HG03097 (cell line): ENCODE results near the gene ITGAE.
"Not testable (repeated sequence)": the region's sequence is repeated elsewhere in the genome, so short reads cannot be mapped to it uniquely, and the experiment has no call there.

Experiments
- ATAC-seq: cut with Tn5 transposase; IDR thresholded peaks from one replicate; pipeline ENCODE4 v1.9.1; 2021; ENCODE audit not compliant: unreplicated experiment, low FRiP score

The ITGAE gene

GRCh38 chr17:3735515-3735914 is 65.5 kb downstream of the ITGAE start:
- ATAC-seq: no peak

DNA sequence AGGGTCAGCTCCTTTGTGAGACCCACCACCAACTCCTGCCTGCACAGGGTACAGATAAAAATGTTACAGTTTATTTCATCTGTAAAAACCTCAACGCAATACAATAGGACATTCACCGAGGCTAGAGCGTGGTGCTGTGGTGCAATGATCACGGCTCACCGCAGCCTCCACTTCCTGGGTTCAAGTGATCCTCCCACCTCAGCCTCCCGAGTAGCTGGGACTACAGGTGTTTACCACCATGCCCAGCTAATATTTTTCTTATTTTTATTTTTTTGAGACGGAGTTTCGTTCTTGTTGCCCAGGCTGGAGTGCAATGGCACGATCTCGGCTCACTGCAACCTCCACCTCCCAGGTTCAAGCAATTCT is 66.1 kb downstream of the ITGAE start:
- ATAC-seq: not testable (repeated sequence)

DNA sequence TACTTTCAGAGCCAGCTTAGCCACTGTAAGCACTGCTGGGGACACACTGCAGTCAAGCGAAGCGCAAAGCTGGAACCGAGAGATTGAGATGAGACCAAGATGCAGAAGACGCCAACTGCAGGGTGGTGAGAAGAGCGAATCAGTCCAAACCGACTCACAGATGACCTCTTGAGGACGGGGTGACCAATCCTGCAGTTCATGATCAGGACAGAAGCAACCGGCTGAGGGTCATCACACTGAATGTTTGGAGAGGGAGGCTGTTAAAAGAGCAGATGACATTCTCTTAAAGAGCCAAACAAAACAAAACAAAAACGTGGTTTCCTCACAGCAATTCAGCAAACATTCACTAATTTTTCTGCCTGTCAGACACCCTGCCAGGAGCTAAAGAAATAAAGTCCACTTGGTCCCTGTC is 68.8 kb downstream of the ITGAE start:
- ATAC-seq: no peak

DNA sequence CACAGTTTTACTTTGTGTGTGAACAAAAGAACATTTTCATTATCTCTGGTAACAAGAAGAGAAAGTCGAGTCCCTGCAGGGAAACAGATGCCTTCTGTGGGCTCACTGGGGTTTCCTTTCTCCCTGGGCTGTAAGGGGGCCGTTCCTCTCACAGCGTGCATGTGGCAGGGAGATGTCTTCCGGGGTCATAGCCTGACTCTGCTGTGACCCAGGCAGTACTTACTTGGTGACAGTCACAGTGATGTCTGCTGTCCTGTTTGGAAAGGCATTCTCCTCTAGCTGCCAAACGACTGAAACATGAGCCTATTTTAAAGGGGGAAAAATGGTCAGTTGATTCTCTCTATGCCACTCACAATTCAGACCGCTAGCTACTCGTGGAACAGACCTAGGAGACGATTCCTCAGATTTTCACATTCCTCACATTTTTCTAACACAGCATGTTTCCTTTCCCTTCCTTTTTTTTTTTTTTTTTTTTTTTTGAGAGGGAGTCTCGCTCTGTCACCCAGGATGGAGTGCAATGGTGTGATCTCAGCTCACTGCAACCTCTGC is 70.0 kb downstream of the ITGAE start:
- no peak for ATAC-seq

- no peak for ATAC-seq
These were observed 71.1 kb downstream of the ITGAE start for GRCh38 chr17:3729881-3730280.

- not testable (repeated sequence) for ATAC-seq
These were observed 72.9 kb downstream of the ITGAE start for GRCh38 chr17:3728099-3728498.

DNA sequence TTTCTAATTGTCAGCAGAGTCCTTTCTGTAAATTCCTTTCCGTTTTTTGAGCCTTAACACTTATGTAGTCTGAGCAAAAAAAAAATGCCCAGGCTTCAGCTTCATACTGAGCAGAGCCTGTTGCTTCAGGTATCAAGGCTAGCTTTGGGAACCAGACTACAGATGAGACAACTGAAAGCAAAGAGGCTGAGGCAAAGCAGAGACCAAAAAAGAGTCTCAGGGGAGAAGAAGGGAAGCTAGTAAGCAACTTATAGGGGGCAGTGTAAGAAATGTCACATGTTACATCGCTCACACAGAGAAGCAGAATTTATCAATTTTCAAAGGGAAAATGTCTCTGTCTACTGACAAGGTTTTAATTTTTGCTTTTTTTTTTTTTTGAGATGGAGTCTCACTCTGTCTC is 73.9 kb downstream of the ITGAE start:
- ATAC-seq: no peak

DNA sequence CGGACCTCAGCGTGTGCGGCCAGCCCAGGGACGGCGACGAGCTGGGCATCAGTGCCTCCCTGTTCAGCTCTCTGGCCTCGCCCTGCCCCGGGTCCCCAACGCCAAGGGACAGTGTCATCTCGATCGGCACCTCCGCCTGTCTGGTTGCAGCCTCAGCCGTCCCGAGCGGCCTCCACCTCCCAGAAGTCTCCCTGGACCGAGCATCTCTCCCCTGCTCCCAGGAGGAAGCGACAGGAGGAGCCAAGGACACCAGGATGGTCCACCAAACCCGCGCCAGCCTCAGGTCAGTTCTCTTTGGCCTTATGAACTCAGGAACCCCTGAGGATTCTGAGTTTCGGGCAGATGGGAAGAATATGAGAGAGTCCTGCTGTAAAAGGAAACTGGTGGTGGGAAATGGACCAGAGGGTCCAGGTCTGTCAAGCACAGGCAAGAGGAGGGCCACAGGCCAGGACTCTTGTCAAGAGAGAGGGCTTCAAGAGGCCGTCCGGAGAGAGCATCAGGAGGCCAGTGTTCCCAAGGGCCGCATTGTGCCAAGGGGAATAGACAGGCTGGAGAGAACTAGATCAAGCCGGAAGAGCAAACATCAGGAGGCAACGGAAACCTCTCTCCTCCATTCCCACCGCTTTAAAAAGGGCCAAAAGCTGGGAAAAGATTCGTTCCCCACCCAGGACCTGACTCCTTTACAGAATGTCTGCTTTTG is 76.5 kb downstream of the ITGAE start:
- no peak for ATAC-seq

- peak; percentile 78 for ATAC-seq
These were observed 77.2 kb downstream of the ITGAE start, which contains the start of gene HASPIN for GRCh38 chr17:3723556-3724377. Gene HASPIN (plus strand): TSS chr17:3723903. CDS start chr17:3723936, 33 bp downstream.

GRCh38 chr17:3723188-3723555 is 77.8 kb downstream of the ITGAE start:
- no peak for ATAC-seq

DNA sequence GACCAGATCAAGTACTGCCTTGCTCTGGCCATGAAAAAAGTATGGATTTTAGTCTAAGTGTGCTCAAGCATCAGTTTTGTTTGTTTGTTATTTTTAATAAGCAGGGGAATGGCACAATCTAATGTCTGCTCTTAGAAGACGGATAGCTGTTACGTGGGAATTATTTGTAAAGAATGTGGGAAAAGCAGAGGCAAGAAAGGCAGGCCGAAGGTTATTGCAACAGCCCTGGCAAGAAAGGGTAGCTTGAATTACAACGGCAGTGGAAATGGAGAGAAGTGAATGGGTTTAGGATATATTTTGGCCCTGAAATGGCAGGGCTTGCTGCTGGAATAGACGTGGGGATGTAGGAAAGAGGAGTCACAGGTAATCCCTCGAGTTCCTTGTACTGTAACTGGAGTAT is 78.3 kb downstream of the ITGAE start:
- ATAC-seq: no peak

GRCh38 chr17:3719265-3719664 is 81.7 kb downstream of the ITGAE start:
- no peak for ATAC-seq

GRCh38 chr17:3718201-3718600 is 82.8 kb downstream of the ITGAE start:
- no peak for ATAC-seq

GRCh38 chr17:3715296-3715695 is 85.7 kb downstream of the ITGAE start:
- no peak for ATAC-seq

DNA sequence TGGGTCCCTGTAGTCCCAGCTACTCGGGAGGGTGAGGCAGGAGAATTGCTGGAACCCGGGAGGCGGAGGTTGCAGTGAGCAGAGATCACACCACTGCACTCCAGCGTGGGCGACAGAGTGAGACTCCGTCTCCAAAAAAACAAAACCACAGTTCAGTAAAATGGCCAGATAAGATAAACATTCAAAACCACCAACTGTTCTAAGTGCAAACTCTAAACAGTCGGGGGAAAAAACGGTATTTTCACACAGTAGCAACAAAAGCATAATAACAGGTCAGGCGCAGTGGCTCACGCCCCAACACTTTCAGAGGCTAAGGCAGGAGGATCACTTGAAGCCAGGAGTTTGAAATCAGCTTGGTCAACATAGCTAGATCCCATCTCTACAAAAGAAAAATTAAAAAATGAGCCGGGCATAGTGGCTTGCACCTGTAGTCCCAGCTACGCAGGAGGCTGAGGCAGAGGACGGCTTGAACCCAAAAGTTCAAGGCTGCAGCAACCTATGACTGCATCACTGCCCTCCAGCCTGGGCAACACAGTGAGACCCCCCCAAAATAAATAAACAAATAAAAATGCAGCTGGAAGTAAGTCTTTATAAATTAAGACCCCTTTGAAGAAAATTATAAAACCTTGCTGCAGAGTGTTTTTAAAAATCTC is 88.1 kb downstream of the ITGAE start:
- no peak for ATAC-seq

DNA sequence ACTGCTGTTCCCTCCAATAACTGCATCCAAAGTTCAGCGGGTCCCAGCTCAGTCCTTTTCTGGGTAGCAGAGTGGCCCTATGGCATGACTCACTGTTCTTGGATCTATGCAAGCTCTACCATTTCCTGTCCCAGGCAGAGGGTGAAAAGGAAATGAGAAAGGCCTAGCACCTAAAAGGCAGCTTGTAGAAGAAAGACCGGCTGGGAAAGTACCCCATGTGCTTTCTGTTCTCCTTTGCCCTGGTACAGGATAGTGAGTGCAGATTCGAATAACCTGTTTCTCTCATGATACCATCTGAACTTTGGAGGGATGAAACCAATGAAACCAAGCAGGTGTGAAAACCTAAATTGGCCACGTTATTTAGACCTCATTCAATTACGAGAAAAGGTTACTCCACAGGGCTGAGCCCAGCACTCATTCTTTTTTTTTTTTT is 90.0 kb downstream of the ITGAE start:
- ATAC-seq: peak; percentile 93

- no peak for ATAC-seq
These were observed 92.6 kb downstream of the ITGAE start for GRCh38 chr17:3708366-3708765.

DNA sequence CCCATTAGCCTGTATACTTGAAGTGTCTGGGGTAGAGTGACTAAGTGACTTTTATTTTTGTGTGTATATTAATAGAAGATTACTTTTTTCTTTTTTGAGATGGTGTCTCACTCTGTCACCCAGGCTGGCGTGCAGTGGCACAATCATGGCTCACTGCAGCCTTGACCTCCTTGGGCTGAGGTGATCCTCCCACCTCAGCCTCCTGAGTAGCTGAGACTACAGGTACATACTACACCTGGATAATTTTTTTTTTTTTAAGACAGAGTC is 95.3 kb downstream of the ITGAE start:
- not testable (repeated sequence) for ATAC-seq

DNA sequence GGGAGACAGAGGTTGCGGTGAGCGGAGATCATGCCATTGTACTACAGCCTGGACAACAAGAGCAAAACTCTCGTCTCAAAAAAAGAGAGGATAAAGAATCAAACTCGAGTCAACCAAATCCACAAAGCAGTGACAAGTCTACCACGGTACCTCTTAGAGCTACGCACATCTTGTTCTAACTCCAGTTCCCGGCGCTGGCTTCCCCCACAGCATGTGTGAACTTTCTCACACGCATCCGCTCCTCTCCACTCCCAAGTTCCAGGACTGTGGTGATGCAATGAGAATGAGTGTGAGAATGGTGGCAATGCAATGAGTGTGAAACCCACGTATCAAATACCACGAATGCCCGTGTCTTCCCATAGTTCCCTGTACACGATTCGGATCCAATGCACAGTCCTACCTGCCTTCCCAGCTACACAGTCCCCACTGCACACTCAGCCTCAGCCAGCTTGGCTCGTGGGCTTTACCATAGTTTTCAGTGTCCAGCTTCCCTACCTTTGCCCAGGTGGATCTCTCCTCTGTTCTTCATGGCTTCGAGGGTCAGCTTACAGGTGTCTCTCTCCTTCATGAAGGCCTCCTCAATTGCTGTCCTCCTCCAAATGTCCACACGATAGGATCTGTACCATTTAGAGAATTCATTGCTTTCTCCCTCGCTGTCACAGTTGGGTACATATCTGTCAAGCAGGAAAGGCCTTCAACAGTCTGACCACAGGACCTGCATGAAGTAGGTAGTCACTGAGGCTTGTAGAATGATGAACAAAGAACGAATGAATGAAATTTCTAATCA is 95.9 kb downstream of the ITGAE start:
- no peak for ATAC-seq

DNA sequence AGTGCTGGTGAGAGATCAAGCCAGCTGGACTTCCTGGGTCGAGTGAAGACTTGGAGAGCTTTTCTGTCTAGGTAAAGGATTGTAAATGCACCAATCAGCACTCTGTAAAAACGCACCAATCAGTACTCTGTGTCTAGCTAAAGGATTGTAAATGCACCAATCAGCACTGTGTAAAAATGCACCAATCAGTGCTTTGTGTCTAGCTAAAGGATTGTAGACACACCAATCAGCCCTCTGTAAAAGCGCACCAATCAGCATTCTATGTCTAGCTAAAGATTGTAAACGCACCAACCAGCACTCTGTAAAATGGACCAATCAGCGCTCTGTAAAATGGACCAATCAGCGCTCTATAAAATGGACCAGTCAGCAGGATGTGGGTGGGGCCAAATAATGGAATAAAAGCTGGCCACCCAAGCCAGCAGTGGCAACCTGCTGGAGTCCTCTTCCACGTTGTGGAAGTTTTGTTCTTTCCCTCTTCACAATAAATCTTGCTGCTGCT is 98.9 kb downstream of the ITGAE start:
- not testable (repeated sequence) for ATAC-seq
